ENCODE results near the gene PKP1. TPM values are rescaled to one million over a fixed set of nuclear protein-coding genes. Genes with fewer than 3 reads are reported as not detected.
A peak's percentile ranks its signal among the peaks of the same experiment; 100 is the strongest.

PKP1 gene
- total and polyA plus RNA-seq, 3 donors from 2014 or later = 0.11 to 0.63 (median 0.50) TPM

- no peak for DNase-seq
- 84 to 90% methylated on average over 2 to 7 of the region's 7 CpGs for WGBS, 2 donors
- H3K4me3 ChIP-seq = no peak overlapping the region
- H3K27ac ChIP-seq = no peak overlapping the region
- H3K27me3 ChIP-seq = no peaks in the 10 kb centered on the region
- H3K36me3 ChIP-seq (ENCODE audit: low read depth, missing control alignments) = no peaks in the 10 kb centered on the region
- TF ChIP-seq CTCF (IDR thresholded peaks at IDR 0.05) (no peak), POLR2A (IDR thresholded peaks at IDR 0.05) (no peak)
- H3K4me1 ChIP-seq = no peaks in the 10 kb centered on the region
- intact Hi-C loops (cut with DNase I; ENCODE audit: low total_unique reads) = loop anchor here (10.0 kb wide), 1 partner anchor 106 kb away; no protein-coding TSS in a partner anchor
- H3K9me3 ChIP-seq = no peaks in the 10 kb centered on the region
Observed at GRCh38 chr1:201360486-201360885, 77.2 kb downstream of the PKP1 start.

DNA sequence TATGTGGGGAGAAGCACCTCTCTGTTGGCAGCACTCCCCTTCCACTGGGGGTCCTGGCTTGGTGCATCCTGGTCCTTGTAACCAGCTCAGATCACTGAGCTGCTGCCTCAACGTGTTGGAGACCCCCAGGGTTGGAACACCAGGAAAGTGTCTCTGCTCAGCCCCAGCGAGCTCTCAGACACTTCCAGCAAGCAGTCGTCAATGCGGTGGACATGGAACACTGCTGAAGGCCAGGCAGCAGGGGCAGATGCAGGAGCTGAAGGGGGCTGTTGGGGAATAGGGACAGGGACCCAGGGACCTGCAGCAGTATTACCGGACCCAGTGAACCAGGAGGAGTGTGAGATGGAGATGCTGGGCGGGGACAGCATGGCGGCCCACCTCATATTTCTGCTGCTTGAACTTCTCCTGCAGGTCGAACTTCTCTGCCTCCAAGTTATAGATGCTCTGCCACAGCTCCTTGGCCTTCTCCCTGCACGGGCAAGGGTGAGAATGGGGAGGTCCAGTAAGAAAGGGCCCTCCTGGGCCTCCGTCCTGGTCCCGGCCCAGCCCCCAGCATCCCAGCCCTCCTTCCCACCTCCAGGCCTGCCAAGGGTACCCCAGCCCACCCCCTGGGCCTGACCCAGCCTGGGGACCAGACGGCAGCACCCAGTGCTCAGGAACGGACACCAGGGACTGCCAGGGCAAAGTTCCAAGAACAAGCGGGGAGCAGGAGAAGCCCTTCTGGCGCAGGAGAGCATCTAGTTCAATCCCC, 77.8 kb downstream of the PKP1 start:
- Histone ChIP-seq H3K4me1 (no peaks in the 10 kb centered on the region), H3K36me3 (ENCODE audit: low read depth, missing control alignments) (no peaks in the 10 kb centered on the region), H3K27me3 (no peaks in the 10 kb centered on the region), H3K27ac (no peak overlapping the region), H3K4me3 (no peak overlapping the region), H3K9me3 (no peaks in the 10 kb centered on the region)
- intact Hi-C loops (cut with DNase I; ENCODE audit: low total_unique reads) = loop anchor here (10.0 kb wide), 1 partner anchor 106 kb away; no protein-coding TSS in a partner anchor
- TF ChIP-seq CTCF (IDR thresholded peaks at IDR 0.05) (no peak), POLR2A (IDR thresholded peaks at IDR 0.05) (no peak)
- no peak for DNase-seq
- 83 to 97% methylated on average over 8 to 15 of the region's 15 CpGs for WGBS, 2 donors

DNA sequence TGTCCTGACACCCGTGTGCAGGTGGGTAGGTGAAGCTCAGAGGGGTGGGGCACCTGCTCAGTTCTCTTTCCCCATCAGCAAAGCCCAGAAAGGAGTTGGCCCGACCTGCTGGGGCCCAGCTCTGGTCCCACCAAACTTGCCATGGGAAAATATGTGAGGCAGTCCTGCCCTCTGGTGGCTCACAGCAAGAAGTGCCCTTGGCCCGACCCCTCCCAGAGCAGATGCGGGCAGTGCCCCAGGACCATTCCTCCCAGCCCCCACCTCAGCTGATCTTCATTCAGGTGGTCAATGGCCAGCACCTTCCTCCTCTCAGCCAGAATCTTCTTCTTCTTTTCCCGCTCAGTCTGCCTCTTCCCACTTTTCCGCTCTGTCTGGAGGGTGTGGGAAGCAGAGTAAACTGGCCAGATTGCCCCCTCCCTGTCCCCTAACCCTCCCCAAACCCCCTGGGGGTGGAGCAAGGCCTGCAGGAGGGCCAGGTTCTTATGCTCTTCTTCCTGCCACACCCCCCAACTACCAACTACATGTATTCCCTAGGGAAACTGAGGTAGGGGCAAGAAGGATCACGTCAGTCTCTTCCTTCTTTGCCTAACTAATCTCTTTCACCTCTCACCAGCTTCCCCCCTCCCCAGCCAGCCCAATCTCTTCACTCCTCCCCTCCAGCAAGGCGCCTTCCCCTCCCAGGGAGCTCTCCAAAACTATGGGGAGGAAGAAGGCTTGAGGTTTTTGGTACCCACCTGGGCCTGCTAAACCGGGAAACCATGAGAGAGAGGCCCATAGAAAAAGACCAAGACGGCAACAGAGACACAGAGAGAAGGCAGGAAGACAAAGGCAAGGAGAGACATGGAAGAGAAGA, 78.6 kb downstream of the PKP1 start:
- DNase-seq = peak; percentile 51
- H3K4me1 ChIP-seq = no peaks in the 10 kb centered on the region
- no peaks in the 10 kb centered on the region for H3K36me3 ChIP-seq (ENCODE audit: low read depth, missing control alignments)
- no peaks in the 10 kb centered on the region for H3K27me3 ChIP-seq
- no peak overlapping the region for H3K4me3 ChIP-seq
- no peak overlapping the region for H3K27ac ChIP-seq
- TF ChIP-seq POLR2A (IDR thresholded peaks at IDR 0.05) (no peak), CTCF (IDR thresholded peaks at IDR 0.05) (peak; percentile 51 to 80 (median 74))
- intact Hi-C loops (cut with DNase I; ENCODE audit: low total_unique reads) = loop anchor here (10.0 kb wide), 1 partner anchor 107 kb away; no protein-coding TSS in a partner anchor
- 63 to 66% methylated on average over 9 to 10 of the region's 10 CpGs for WGBS, 2 donors
- H3K9me3 ChIP-seq = no peaks in the 10 kb centered on the region

- Histone ChIP-seq H3K36me3 (ENCODE audit: low read depth, missing control alignments) (no peaks in the 10 kb centered on the region), H3K4me1 (no peaks in the 10 kb centered on the region), H3K4me3 (no peak overlapping the region), H3K9me3 (no peaks in the 10 kb centered on the region), H3K27ac (no peak overlapping the region), H3K27me3 (no peaks in the 10 kb centered on the region)
- no peak for DNase-seq
- TF ChIP-seq POLR2A (IDR thresholded peaks at IDR 0.05) (no peak), CTCF (IDR thresholded peaks at IDR 0.05) (no peak)
- 88 to 90% methylated on average over 1 to 3 of the region's 3 CpGs for WGBS, 2 donors
- intact Hi-C loops (cut with DNase I; ENCODE audit: low total_unique reads) = loop anchor here (10.0 kb wide), 1 partner anchor 108 kb away; no protein-coding TSS in a partner anchor
Observed at GRCh38 chr1:201362906-201363305, 79.6 kb downstream of the PKP1 start.

Data from testis (tissue), 3 donors.